ENCODE results near the gene HPS4.
"Not testable (repeated sequence)": the region's sequence is repeated elsewhere in the genome, so short reads cannot be mapped to it uniquely, and the experiment has no call there.

The HPS4 gene

GRCh38 chr22:26409719-26410335 lies 73.8 kb downstream of the HPS4 start:
- no peak for DNase-seq (ENCODE audit: low spot score)

DNA sequence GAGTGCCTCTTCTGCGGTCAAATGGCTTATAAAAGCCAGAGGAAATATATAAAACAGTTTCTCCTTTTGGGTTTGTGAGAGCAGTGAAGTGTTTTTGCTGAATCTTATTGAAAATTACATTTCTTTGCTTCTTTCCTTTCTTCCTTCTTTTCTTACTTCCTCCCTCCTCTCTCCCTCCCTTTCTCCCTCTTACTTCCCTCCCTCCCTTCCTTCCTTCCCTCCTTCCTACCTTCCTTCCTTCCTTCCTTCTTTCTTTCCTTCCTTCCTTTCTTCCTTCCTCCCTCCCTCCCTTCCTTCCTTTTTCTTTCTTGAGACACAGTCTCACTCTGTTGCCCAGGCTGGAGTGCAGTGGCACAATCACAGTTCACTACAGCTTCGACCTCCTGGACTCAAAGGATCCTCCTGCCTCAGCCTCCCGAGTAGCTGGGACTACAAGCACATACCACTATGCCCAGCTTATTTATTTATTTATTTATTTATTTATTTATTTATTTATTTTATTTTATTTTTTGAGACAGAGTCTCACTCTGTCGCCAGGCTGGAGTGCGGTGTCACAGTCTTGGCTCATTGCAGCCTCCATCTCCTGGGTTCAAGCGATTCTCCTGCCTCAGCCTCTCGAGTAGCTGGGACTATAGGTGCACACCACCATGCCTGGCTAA lies 74.9 kb downstream of the HPS4 start:
- not testable (repeated sequence) for DNase-seq (ENCODE audit: low spot score)

More at GRCh38 chr22:26409719-26410335, 73.8 kb downstream of the HPS4 start:
- TF ChIP-seq, protein P1, sequence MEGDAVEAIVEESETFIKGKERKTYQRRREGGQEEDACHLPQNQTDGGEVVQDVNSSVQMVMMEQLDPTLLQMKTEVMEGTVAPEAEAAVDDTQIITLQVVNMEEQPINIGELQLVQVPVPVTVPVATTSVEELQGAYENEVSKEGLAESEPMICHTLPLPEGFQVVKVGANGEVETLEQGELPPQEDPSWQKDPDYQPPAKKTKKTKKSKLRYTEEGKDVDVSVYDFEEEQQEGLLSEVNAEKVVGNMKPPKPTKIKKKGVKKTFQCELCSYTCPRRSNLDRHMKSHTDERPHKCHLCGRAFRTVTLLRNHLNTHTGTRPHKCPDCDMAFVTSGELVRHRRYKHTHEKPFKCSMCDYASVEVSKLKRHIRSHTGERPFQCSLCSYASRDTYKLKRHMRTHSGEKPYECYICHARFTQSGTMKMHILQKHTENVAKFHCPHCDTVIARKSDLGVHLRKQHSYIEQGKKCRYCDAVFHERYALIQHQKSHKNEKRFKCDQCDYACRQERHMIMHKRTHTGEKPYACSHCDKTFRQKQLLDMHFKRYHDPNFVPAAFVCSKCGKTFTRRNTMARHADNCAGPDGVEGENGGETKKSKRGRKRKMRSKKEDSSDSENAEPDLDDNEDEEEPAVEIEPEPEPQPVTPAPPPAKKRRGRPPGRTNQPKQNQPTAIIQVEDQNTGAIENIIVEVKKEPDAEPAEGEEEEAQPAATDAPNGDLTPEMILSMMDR (IDR thresholded peaks at IDR 0.05; ENCODE audit: extremely low read depth, missing control alignments) = no peak

DNA sequence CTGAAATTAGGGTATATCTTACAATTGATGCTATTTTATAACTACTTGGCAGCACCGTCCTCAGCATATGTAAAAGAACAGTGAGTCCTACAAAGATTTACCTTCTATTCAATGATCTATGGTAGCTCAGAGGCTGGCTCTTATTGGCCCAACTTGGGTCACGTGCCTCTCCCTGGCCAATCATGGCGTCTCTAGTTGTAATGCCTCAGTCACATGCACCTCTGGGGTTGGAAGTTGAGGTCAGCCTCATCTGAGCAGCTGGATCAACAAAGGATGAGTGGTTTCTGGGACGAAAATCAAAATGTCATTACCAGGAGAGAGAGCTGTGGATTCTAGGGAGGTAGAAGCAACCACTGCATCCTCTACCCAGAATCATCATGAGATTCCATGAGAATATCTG lies 77.5 kb downstream of the HPS4 start:
- no peak for DNase-seq (ENCODE audit: low spot score)
- TF ChIP-seq, protein P1 (IDR thresholded peaks at IDR 0.05; ENCODE audit: extremely low read depth, missing control alignments) = no peak

- TF ChIP-seq, protein P1 (IDR thresholded peaks at IDR 0.05; ENCODE audit: extremely low read depth, missing control alignments) = no peak
- no peak for DNase-seq (ENCODE audit: low spot score)
These were observed 78.6 kb downstream of the HPS4 start for GRCh38 chr22:26404851-26405421.

DNA sequence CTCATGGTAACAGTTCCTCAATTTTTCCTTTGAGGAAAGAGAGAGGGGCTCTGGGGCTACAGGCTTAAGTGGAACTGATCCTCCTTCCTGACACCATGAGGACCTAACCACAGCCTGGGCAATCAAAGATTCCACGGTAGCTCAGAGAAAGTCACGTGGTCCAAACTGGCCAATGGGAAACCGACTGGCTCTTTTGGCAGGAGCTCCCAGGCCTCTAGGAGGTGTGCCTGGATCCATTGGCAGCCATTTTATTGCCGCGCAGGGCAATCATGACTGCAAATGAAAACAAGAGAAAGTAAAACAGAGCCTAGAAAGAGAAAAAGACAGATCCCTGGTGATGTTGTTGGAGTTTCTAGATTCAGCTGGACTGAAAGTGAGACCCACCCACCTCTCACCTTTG lies 81.9 kb downstream of the HPS4 start:
- DNase-seq (ENCODE audit: low spot score) = no peak
- TF ChIP-seq, protein P1 (IDR thresholded peaks at IDR 0.05; ENCODE audit: extremely low read depth, missing control alignments) = no peak
